Fibroblast of pulmonary artery (primary cell): ENCODE measurements around the gene PFKFB4.
A peak's percentile ranks its signal among the peaks of the same experiment; 100 is the strongest.

Source experiments
- DNase-seq: peaks from one replicate; pipeline ENCODE4 v3.0.0-alpha.2; 2010; ENCODE audit warnings: low read depth
- H3K4me3 ChIP-seq: replicated peaks from 2 replicates; pipeline ENCODE4 v1.5.1; 2011; ENCODE audit warnings: low read depth, mild to moderate bottlenecking, control low read depth, low read length, moderate library complexity
- TF ChIP-seq, protein P1 (sequence below): IDR thresholded peaks from 2 replicates; pipeline ENCODE4 v1.5.1; 2011; ENCODE audit warnings: mild to moderate bottlenecking, control low read depth, low read length, inconsistent platforms; ENCODE audit errors: missing control alignments

The PFKFB4 gene

DNA sequence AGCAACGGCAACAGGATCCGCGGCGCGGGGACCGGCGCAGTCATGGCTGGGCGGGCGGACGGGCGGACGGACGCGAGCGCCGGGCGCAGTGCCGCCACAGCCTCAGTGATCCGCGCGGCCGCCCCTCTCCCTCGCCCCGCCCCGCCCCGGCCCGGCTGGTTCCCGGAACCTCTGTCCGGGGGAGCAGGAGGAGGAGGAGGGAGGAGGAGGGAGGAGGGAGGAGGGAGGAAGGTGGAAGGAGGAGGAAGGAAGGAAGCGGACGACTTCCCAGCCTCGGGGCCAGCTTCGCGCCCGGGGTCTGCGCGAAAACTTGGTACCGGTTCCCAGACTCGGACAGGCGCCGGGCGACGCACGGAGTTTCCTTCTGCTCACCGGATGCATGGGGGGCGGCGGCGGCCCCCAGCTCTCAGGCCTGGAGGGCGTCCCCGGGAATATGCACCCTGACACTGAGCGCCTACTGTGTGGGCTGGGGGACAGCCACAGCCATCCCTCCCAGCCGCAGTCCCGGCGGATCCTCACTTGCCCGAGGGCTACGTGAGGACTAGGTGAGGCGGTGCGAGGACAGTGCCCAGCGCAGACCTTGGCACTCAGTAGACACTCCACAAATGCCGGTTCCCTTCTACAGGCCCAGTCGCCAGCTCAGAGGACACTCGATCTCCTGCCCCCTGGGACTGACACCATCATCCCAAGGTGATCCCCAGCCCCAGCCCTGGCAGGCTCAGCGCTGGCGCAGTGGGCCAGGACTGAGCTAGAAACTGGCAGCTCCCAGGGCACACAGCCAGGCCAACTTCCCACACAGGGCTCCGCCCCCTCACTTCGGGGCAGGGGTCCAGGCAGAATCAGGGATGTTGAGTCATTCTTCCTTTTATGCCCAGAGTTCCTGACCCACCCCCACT is 52.3 kb downstream of the PFKFB4 start, which contains the start of gene SHISA5:
TSS of gene SHISA5 (minus strand) at position 124 of the 896 bp plus-strand sequence. CDS start at position 44, 80 bp downstream.
- DNase-seq, result peak; percentile 66
- H3K4me3 ChIP-seq, result peak within 1 kb of the TSS; percentile 84
- TF ChIP-seq, protein P1, sequence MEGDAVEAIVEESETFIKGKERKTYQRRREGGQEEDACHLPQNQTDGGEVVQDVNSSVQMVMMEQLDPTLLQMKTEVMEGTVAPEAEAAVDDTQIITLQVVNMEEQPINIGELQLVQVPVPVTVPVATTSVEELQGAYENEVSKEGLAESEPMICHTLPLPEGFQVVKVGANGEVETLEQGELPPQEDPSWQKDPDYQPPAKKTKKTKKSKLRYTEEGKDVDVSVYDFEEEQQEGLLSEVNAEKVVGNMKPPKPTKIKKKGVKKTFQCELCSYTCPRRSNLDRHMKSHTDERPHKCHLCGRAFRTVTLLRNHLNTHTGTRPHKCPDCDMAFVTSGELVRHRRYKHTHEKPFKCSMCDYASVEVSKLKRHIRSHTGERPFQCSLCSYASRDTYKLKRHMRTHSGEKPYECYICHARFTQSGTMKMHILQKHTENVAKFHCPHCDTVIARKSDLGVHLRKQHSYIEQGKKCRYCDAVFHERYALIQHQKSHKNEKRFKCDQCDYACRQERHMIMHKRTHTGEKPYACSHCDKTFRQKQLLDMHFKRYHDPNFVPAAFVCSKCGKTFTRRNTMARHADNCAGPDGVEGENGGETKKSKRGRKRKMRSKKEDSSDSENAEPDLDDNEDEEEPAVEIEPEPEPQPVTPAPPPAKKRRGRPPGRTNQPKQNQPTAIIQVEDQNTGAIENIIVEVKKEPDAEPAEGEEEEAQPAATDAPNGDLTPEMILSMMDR, result no peak

DNA sequence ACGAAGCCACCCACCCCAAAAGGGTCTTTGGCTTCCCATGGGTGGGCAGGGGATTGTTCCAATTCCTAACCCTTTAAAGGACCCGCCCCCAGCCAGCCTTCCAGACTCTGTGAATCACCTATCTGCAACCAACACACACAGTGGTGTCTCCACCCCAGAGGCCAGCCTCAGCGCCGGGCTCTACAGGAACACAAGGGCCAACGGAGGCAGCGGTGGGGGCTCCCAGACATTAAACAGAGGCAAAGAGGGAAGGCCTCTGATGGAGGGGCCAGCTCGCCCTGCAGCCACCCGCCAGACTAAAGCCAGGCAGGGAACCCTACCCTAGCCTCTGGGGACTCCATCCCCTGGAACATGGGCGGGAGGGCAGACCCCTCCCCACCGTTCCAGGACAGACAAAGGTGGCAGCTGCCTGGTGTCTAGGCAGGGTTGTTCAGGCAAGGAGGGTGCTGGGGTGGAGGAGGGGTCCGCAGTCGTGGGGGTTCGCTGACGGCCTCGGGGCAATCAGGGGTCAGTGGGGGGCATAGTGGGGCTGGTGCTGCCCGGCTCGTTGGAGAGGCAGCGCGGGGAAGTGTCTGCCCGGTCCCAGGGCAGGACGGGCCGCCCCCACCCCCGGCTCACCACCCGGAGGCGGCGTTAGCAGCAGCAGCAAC is 53.1 kb downstream of the PFKFB4 start:
- DNase-seq, result peak; percentile 51
- TF ChIP-seq, protein P1, result no peak
- H3K4me3 ChIP-seq, result peak overlapping the region; percentile 84

DNA sequence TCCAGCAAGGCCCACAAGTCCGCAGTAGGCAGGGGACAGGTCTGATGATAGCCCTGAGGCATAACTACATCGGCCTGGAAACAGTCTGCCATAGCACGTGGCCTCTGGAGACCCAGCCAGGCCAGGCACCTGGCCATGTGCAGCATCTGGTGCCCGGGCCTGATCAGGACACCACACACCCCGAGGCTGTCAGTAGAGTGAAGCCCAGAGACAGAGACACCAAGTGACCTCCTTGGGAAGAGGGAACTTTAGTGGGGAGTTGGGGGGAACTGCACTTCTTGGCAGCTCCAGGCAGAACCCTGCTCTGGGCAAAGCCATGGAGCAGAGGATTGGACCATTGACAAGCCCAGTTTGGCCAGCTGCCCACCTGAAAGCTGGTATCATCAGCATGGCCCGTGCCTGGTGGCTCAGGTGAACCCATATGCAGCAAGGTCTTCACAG is 53.9 kb downstream of the PFKFB4 start:
- H3K4me3 ChIP-seq, result peak overlapping the region; percentile 84

DNA sequence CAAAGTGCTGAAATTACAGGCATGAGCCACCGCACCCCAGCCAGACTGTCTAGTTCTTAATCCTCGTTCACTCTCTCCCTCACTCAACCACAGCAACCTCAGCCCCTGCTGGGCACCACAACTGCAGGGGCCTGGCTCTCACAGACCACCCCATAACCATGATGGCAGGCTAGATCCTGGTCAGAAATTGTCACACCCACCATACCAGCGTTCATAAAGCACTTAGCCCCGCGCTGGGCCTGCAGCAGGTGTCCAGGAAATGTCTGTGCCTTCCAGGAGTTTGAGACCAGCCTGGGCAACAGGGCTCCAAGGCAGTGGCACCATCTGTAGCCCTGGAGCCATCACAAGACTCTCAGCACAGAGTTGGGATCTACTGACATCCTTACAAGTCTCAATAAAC is 54.5 kb downstream of the PFKFB4 start:
- DNase-seq, result no peak
- no peak overlapping the region for H3K4me3 ChIP-seq
- TF ChIP-seq, protein P1, result no peak

More for the DNA sequence above, 53.9 kb downstream of the PFKFB4 start:
- TF ChIP-seq, protein P1, result no peak
- no peak for DNase-seq

DNA sequence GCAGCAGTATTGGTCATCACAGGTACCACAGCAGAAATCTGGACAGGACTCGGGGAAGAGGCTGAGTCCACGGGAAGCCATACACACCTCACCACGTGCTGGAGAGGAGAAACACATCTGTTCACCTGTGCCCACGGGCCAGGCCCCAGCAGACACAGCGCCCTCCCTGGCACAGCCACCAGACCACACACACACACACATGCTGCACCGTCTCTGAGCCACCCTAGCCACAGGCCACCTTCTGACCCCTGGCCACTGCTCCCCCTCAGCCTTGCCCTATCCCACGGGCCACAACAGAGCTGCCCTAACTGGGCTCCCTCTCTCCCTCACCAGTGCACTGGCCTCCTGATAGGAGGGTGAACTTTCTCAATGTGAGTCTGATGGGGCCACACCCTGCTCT is 55.4 kb downstream of the PFKFB4 start:
- TF ChIP-seq, protein P1, result no peak
- no peak overlapping the region for H3K4me3 ChIP-seq
- no peak for DNase-seq

DNA sequence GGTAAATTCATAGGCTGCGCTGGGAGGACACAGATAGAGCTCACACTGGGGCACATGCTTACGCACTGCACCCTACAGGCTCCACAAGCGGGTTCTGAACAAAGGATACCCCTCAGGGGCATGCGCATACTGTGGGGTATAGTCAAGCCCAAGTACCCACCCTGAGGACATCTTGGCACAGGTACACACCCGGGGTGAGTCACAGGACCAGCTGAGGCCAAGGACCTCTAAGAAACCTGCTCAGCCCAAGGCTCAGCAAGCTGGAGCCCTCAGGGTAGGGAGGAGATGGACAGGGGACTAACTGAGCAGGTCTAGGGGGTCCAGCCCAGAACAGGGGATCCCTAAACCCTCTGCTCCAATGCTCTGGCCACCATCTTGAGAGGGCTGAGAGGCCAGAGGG is 55.9 kb downstream of the PFKFB4 start:
- DNase-seq, result no peak
- TF ChIP-seq, protein P1, result no peak
- no peak overlapping the region for H3K4me3 ChIP-seq
